ENCODE data around the gene MAPK10.

MAPK10 gene

GRCh38 chr4:86247320-86247719, 112.5 kb downstream of the MAPK10 start (continued):
- TF ChIP-seq ZBTB26 (tag by site-specific recombination; optimal IDR thresholded peaks at IDR 0.05): no peak
- no peak for TF ChIP-seq SALL2 (tag by site-specific recombination; IDR thresholded peaks at IDR 0.05; ENCODE audit: borderline replicate concordance)
- TF ChIP-seq AEBP2 (tag by site-specific recombination; IDR thresholded peaks at IDR 0.05; ENCODE audit: borderline replicate concordance): no peak
- TF ChIP-seq ZNF747 (tag by site-specific recombination; IDR thresholded peaks at IDR 0.05): no peak

- Histone ChIP-seq H3K4me1 (ENCODE audit: control insufficient read depth, insufficient read depth, low read length) (no peaks in the 10 kb centered on the region), H3K9me3 (ENCODE audit: control insufficient read depth, insufficient read depth, low read depth, low read length) (no peaks in the 10 kb centered on the region), H3K27ac (ENCODE audit: extremely low read depth, low read depth, low read length) (no peak overlapping the region), H3K36me3 (ENCODE audit: control insufficient read depth in 2 of 2, insufficient read depth in 1 of 2, low read length in 2 of 2) (no peaks in the 10 kb centered on the region), H3K4me3 (ENCODE audit: low read depth, low read length) (no peak overlapping the region)
- ChIA-PET CTCF (no interaction called here), POLR2A (no interaction called here)
- no peak for TF ChIP-seq ZSCAN16 (tag by site-specific recombination; IDR thresholded peaks at IDR 0.05)
- TF ChIP-seq SCRT2 (tag by site-specific recombination; IDR thresholded peaks at IDR 0.05): no peak
- no peak for TF ChIP-seq ZBTB44 (tag by site-specific recombination; IDR thresholded peaks at IDR 0.05)
- TF ChIP-seq ZNF416 (tag by site-specific recombination; IDR thresholded peaks at IDR 0.05): no peak
- no peak for TF ChIP-seq CTCF (tag by site-specific recombination; IDR thresholded peaks at IDR 0.05)
- TF ChIP-seq ZBTB17 (tag by site-specific recombination; IDR thresholded peaks at IDR 0.05): no peak
- no peak for TF ChIP-seq PRDM2 (tag by site-specific recombination; IDR thresholded peaks at IDR 0.05; ENCODE audit: borderline replicate concordance)
- TF ChIP-seq ZNF792 (tag by site-specific recombination; IDR thresholded peaks at IDR 0.05): no peak
- no peak for TF ChIP-seq PRDM1 (tag by site-specific recombination; IDR thresholded peaks at IDR 0.05)
- no peak for TF ChIP-seq ZNF280D (tag by site-specific recombination; IDR thresholded peaks at IDR 0.05)
Observed at GRCh38 chr4:86243750-86244149, 116.1 kb downstream of the MAPK10 start.

Data from HEK293 (cell line).